Epithelial cell of esophagus (primary cell): ENCODE measurements around the gene SYNPO2.

Experiments
- DNase-seq: peaks from one replicate; pipeline ENCODE4 v3.0.0; 2010; ENCODE audit warnings: low read depth
- H3K4me3 ChIP-seq: 2 replicates; pipeline ENCODE4 v1.5.1; 2011; ENCODE audit warnings: mild to moderate bottlenecking, low read length, control low read depth
- CTCF ChIP-seq: IDR thresholded peaks from 2 replicates; pipeline ENCODE4 v1.5.1; 2011; ENCODE audit warnings: low read depth, mild to moderate bottlenecking, low read length, control low read depth, inconsistent platforms; ENCODE audit not compliant: insufficient read depth; ENCODE audit errors: missing control alignments

The SYNPO2 gene

GRCh38 chr4:119104644-119105273 is 216.1 kb downstream of the SYNPO2 start:
- DNase-seq = no peak

GRCh38 chr4:119105605-119106004 is 217.0 kb downstream of the SYNPO2 start:
- no peak overlapping the region for H3K4me3 ChIP-seq
- no peak for DNase-seq
- no peak for TF ChIP-seq CTCF

More at GRCh38 chr4:119104644-119105273, 216.1 kb downstream of the SYNPO2 start:
- no peak for TF ChIP-seq CTCF
- no peak overlapping the region for H3K4me3 ChIP-seq

- peak; percentile 47 for DNase-seq
- H3K4me3 ChIP-seq = no peak overlapping the region
- TF ChIP-seq CTCF = no peak
These were observed 217.7 kb downstream of the SYNPO2 start for GRCh38 chr4:119106036-119107000.

GRCh38 chr4:119110121-119110520 is 221.5 kb downstream of the SYNPO2 start:
- no peak for TF ChIP-seq CTCF
- no peak for DNase-seq
- H3K4me3 ChIP-seq = no peak overlapping the region
